ENCODE results near the gene LMAN1L.

- TF ChIP-seq REST (IDR thresholded peaks at IDR 0.05; ENCODE audit: borderline replicate concordance) (no peak), CTCF (IDR thresholded peaks at IDR 0.05; ENCODE audit: poor library complexity, severe bottlenecking) (peak; percentile 51), EZH2 (IDR thresholded peaks at IDR 0.05; ENCODE audit: borderline replicate concordance, insufficient read depth, low read length, poor library complexity, severe bottlenecking) (no peak), MXI1 (conservative IDR thresholded peaks at IDR 0.05; ENCODE audit: poor library complexity, severe bottlenecking) (no peak)
These were observed 22.7 kb downstream of the LMAN1L start for GRCh38 chr15:74835312-74835823.

Data from neural cell (in vitro differentiated cells).